CD8-positive, alpha-beta memory T cell (primary cell): ENCODE measurements around the gene DSG3. TPM values are rescaled to one million over a fixed set of nuclear protein-coding genes. Genes with fewer than 3 reads are reported as not detected.

Experiments
- CTCF ChIA-PET: fragments of 350-600 bp; sonication (Branson Sonifier 250); formaldehyde crosslinking; loops from one replicate; lab custom pipeline; 2021; ENCODE audit warnings: antibody characterized with exemption; lab: Charles Lee
- POLR2A ChIA-PET: fragments of 350-600 bp; sonication (Branson Sonifier 250); formaldehyde crosslinking; loops from one replicate; lab custom pipeline; 2021; ENCODE audit warnings: antibody characterized with exemption; lab: Charles Lee
- DNase-seq, 5 donors: peaks; one replicate each; pipeline versions ENCODE4 v3.0.0 to v3.0.0-alpha.2; 2020 to 2022; ENCODE audit warnings: mixed read lengths in 1 of 5
- H3K27ac ChIP-seq: one replicate; pipeline ENCODE4 v1.7.0; 2013; ENCODE audit warnings: low read depth, mild to moderate bottlenecking, low read length, moderate library complexity
- H3K27me3 ChIP-seq: 2 replicates; pipeline ENCODE4 v1.7.0; 2013; ENCODE audit warnings: low read length, mild to moderate bottlenecking; ENCODE audit not compliant: insufficient read depth, poor library complexity, severe bottlenecking
- H3K36me3 ChIP-seq: 2 replicates; pipeline ENCODE4 v1.7.0; 2013; ENCODE audit warnings: mild to moderate bottlenecking, low read length, moderate library complexity; ENCODE audit not compliant: insufficient read depth
- H3K4me1 ChIP-seq: 2 replicates; pipeline ENCODE4 v1.7.0; 2013; ENCODE audit warnings: mild to moderate bottlenecking, low read length, moderate library complexity; ENCODE audit not compliant: insufficient read depth
- H3K4me3 ChIP-seq: 2 replicates; pipeline ENCODE4 v1.7.0; 2013; ENCODE audit warnings: mild to moderate bottlenecking, low read length
- H3K9me3 ChIP-seq: 2 replicates; pipeline ENCODE4 v1.7.0; 2013; ENCODE audit warnings: mild to moderate bottlenecking, low read length
- H3K27ac Mint-ChIP-seq, 8 donors: one replicate each; pipeline ENCODE4 v1.8.0; 2020 to 2021; ENCODE audit warnings: mixed read lengths in 8 of 8, mild to moderate bottlenecking in 6 of 8, inconsistent platforms in 3 of 8, moderate library complexity in 3 of 8
- H3K27me3 Mint-ChIP-seq, 2 donors: one replicate each; pipeline ENCODE4 v1.8.0; 2020 to 2021; ENCODE audit warnings: mixed read lengths in 2 of 2, mild to moderate bottlenecking in 1 of 2, moderate library complexity in 1 of 2
- H3K36me3 Mint-ChIP-seq, 3 donors: one replicate each; pipeline ENCODE4 v1.8.0; 2020 to 2021; ENCODE audit warnings: mixed read lengths in 3 of 3, inconsistent platforms in 1 of 3, mild to moderate bottlenecking in 1 of 3
- H3K4me1 Mint-ChIP-seq, 3 donors: one replicate each; pipeline ENCODE4 v1.8.0; 2020 to 2021; ENCODE audit warnings: mixed read lengths in 3 of 3, inconsistent platforms in 1 of 3, mild to moderate bottlenecking in 1 of 3
- H3K4me3 Mint-ChIP-seq, 7 donors: one replicate each; pipeline ENCODE4 v1.8.0; 2020 to 2021; ENCODE audit warnings: mixed read lengths in 7 of 7, mild to moderate bottlenecking in 6 of 7, moderate library complexity in 4 of 7, inconsistent platforms in 2 of 7
- H3K9me3 Mint-ChIP-seq, 5 donors: one replicate each; pipeline ENCODE4 v1.8.0; 2020 to 2022; ENCODE audit warnings: mixed read lengths in 5 of 5, mild to moderate bottlenecking in 3 of 5, moderate library complexity in 2 of 5, inconsistent platforms in 1 of 5
- polyA plus RNA-seq: library from polyadenylated mRNA; unstranded; fragments of 300-500 nt; fragmentation: Illumina TruSeq; gene quantifications from one replicate; pipeline ENCODE4 v1.2.3, GENCODE V29; 2021
- total RNA-seq, 2 experiments: library from RNA; stranded (reverse); gene quantifications; one replicate each; pipeline ENCODE4 v1.2.3, GENCODE V29; 2021

DSG3 gene
- total and polyA plus RNA-seq, 3 experiments from 2014 or later: not detected

DNA sequence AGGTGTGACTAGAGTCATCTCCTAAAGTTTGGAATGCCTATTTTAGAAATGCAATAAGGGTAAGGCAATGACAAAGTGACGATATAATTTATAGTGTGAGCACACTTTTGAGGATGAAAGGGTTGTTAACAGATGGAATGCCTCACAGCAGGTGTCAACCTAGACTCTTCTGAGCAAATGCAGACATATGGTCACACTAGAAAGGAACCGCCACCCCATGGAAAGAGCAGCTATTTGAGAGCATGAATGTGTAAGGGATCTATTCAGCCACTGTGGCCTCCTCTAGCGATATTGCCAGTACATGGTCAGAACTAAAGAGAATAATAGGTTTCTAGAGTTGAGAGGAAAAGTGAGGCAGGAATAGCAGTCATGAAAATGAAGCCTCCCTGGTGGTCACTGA lies 68.9 kb downstream of the DSG3 start:
- Histone ChIP-seq H3K27me3 (no peaks in the 10 kb centered on the region), H3K36me3 (no peaks in the 10 kb centered on the region), H3K9me3 (no peaks in the 10 kb centered on the region), H3K27ac (no peak overlapping the region), H3K4me3 (no peak overlapping the region), H3K4me1 (no peaks in the 10 kb centered on the region)
- ChIA-PET CTCF (no interaction called here), POLR2A (interaction anchor here (0.6 kb wide), 1 partner anchor 31 kb away, joined by 4 read pairs; no protein-coding TSS in a partner anchor)
- H3K27me3 Mint-ChIP-seq: peaks cover 1 to 3% of the 10 kb centered on the region in 2 donors
- no peak for DNase-seq
- H3K36me3 Mint-ChIP-seq: no peaks in the 10 kb centered on the region
- no peak overlapping the region for H3K4me3 Mint-ChIP-seq
- no peaks in the 10 kb centered on the region for H3K4me1 Mint-ChIP-seq
- peaks cover 0 to 2% (median 0%) of the 10 kb centered on the region in 5 donors for H3K9me3 Mint-ChIP-seq
- no peak overlapping the region for H3K27ac Mint-ChIP-seq

- Histone ChIP-seq H3K36me3 (no peaks in the 10 kb centered on the region), H3K27ac (no peak overlapping the region), H3K27me3 (no peaks in the 10 kb centered on the region), H3K9me3 (no peaks in the 10 kb centered on the region), H3K4me1 (no peaks in the 10 kb centered on the region), H3K4me3 (no peak overlapping the region)
- no peak overlapping the region for H3K4me3 Mint-ChIP-seq
- ChIA-PET CTCF (no interaction called here), POLR2A (no interaction called here)
- H3K4me1 Mint-ChIP-seq: no peaks in the 10 kb centered on the region
- H3K27ac Mint-ChIP-seq: no peak overlapping the region
- H3K9me3 Mint-ChIP-seq: no peaks in the 10 kb centered on the region
- DNase-seq: no peak
- peaks cover 5 to 9% of the 10 kb centered on the region in 2 donors for H3K27me3 Mint-ChIP-seq
- H3K36me3 Mint-ChIP-seq: no peaks in the 10 kb centered on the region
Observed at GRCh38 chr18:31526374-31526773, 78.8 kb downstream of the DSG3 start.

Other genes with a start within 250 kb of the DSG3 start
- gene DSG1, start 129.6 kb upstream of the DSG3 start, total RNA-seq: not detected
- not detected for gene DSG1, start 129.6 kb upstream of the DSG3 start, polyA plus RNA-seq
- not detected for gene DSG4, start 71.0 kb upstream of the DSG3 start, total RNA-seq
- not detected for gene DSG4, start 71.0 kb upstream of the DSG3 start, polyA plus RNA-seq
- gene DSG2, start 50.4 kb downstream of the DSG3 start, total RNA-seq: under 1 TPM; 0.07 to 0.09 TPM
- 0.03 TPM for gene DSG2, start 50.4 kb downstream of the DSG3 start, polyA plus RNA-seq
- gene TTR, start 144.1 kb downstream of the DSG3 start, total RNA-seq: not detected
- gene TTR, start 144.1 kb downstream of the DSG3 start, polyA plus RNA-seq: not detected
- gene B4GALT6, start 236.8 kb downstream of the DSG3 start, total RNA-seq: 1 to 10 TPM; 3.4 to 5.1 TPM
- gene B4GALT6, start 236.8 kb downstream of the DSG3 start, polyA plus RNA-seq: 0.18 TPM